Stimulated activated CD4-positive, alpha-beta T cell treated with anti-CD3 and anti-CD28 coated beads, Interleukin-1b, Interleukin-23, amount 100 ng/mL, for 48 hours (primary cell): Measurements from ENCODE around the gene MYBBP1A.
"Not testable (repeated sequence)": the region's sequence is repeated elsewhere in the genome, so short reads cannot be mapped to it uniquely, and the experiment has no call there.

Experiments
- DNase-seq: peaks from one replicate; pipeline ENCODE4 v3.0.0-alpha.2; 2020

Gene MYBBP1A, protein sequence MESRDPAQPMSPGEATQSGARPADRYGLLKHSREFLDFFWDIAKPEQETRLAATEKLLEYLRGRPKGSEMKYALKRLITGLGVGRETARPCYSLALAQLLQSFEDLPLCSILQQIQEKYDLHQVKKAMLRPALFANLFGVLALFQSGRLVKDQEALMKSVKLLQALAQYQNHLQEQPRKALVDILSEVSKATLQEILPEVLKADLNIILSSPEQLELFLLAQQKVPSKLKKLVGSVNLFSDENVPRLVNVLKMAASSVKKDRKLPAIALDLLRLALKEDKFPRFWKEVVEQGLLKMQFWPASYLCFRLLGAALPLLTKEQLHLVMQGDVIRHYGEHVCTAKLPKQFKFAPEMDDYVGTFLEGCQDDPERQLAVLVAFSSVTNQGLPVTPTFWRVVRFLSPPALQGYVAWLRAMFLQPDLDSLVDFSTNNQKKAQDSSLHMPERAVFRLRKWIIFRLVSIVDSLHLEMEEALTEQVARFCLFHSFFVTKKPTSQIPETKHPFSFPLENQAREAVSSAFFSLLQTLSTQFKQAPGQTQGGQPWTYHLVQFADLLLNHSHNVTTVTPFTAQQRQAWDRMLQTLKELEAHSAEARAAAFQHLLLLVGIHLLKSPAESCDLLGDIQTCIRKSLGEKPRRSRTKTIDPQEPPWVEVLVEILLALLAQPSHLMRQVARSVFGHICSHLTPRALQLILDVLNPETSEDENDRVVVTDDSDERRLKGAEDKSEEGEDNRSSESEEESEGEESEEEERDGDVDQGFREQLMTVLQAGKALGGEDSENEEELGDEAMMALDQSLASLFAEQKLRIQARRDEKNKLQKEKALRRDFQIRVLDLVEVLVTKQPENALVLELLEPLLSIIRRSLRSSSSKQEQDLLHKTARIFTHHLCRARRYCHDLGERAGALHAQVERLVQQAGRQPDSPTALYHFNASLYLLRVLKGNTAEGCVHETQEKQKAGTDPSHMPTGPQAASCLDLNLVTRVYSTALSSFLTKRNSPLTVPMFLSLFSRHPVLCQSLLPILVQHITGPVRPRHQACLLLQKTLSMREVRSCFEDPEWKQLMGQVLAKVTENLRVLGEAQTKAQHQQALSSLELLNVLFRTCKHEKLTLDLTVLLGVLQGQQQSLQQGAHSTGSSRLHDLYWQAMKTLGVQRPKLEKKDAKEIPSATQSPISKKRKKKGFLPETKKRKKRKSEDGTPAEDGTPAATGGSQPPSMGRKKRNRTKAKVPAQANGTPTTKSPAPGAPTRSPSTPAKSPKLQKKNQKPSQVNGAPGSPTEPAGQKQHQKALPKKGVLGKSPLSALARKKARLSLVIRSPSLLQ (N-terminal part only)

DNA sequence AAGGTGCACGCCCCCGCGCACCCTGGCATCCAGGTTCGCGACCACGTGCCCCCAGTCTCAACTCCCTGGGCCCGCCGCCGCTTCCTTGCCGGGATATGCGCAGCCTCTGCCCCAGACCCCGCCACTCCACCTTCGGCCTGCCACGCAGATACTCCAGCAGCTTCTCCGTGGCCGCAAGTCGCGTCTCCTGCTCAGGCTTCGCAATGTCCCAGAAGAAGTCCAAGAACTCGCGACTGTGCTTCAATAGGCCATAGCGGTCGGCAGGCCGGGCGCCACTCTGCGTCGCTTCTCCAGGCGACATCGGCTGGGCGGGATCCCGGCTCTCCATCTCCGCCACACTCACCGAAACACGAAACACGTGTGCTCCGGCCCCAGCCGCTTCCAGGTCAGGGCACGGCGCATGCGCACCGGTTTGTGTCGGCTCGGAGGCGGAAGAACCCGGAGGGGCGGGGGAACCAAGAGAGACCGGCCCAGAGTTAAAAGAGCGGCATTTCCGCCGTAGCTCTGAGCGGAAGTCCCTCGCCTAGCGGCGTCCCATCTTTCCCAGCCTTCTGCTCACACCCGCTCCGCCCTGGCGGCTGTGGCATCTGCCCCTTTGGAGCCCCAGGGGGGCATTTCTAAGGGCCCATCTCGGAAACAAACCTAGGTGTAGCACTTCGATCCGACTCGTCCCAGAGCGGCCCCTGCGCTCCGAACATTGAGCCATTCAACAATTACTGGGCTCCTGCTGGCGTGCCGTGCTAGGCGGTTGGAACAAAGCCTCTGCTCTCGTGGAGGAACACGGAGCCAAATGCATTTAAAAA is at the start of gene MYBBP1A:
Gene MYBBP1A (minus strand): TSS at position 388 of the 803 bp plus-strand sequence. CDS start 60 bp downstream, at position 328.
- peak; percentile 97 for DNase-seq

DNA sequence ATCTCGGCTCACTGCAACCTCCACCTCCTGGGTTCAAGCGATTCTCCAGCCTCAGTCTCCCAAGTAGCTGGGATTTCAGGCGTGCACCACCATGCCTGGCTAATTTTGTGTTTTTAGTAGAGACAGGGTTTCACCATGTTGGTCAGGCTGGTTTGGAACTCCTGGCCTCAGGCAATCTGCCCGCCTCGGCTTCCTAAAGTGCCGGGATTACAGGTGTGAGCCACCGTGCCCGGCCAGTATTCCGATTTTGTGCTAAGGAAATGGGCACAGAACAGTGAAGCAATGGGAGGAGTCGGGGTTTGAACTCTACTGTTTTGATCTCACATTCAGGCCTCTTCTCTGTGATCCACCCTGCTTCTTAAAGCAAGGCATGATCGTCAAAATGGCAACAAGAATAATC is 49.6 kb upstream of the MYBBP1A start:
- DNase-seq, result not testable (repeated sequence)

DNA sequence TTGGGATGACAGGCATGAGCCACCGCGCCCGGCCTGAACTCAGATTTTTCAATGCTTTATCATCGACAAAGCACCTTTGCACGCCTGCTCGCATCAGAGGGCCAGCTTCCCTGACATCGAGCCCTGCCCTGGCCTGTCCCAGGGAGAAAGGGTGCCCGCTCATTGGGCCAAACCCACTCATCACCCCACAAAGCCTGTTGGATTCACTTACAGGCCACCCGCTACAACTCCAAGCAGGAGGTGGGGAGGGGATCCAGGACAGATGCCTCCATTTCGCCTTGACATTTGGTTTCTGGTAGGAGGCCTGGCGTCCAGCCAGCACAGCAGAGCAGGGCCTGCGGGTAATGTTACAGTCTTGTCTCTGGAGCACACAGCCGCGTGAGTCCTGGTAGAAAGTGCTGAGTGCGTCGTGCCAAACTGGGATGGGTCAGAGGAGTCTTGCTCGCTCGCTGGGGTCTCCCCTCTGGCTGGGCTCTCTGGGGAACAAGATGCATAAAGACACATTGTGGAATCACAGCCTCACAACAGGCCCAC is 49.0 kb upstream of the MYBBP1A start:
- DNase-seq, result no peak

DNA sequence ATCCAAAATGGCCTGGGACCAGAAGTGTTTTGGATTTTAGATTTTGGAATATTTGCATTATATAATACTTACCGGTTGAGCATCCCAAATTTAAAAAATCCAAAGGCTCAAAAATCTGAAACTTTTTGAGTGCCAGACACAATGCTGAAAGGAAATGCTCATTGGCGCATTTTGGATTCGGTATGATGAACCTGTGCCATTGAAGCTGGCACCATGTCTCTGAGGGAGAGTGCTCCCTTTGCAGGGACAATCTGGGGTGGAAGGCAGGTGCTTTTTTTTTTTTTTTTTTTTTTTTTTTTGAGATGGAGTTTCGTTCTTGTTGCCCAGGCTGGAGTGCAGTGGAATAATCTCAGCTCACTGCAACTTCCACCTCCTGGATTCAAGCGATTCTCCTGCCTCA is 46.9 kb upstream of the MYBBP1A start:
- DNase-seq, result no peak

DNA sequence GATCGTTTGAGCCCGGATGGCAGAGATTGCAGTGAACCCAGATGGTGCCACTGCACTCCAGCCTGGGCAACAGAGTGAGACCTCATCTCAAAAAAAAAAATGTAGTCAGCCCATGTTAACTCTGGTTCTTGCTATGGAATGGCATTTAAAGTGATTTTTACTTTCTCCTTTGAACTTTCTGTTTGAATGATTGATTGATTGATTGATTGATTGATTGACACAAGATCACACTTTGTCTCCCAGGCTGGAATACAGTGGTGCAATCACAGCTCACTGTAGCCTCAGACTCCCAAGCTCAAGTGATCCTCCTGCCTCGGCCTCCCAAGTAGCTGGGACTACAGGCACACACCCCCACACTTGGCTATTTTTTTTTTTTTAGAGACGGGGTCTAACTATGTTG is 46.1 kb upstream of the MYBBP1A start:
- DNase-seq, result no peak

DNA sequence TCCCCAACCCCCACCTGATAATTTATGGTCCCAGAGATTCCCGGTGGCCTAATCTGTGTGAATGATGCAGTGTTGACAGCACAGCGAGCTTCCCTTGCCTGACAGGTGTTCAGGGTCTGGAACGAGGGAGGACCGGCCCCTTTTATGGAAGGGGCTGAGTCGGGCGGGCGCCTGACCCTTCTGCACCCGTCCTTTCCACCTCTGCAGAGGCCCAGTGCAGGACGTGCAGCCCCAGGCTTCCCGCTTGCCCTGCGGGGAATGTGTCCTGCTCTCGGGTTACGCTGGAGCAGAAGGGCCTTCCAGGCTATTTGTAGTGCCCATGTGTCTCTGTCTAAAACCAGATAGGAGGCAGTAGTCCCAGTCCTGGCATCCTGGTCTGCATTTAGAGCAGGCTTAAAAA is 45.4 kb upstream of the MYBBP1A start:
- no peak for DNase-seq

DNA sequence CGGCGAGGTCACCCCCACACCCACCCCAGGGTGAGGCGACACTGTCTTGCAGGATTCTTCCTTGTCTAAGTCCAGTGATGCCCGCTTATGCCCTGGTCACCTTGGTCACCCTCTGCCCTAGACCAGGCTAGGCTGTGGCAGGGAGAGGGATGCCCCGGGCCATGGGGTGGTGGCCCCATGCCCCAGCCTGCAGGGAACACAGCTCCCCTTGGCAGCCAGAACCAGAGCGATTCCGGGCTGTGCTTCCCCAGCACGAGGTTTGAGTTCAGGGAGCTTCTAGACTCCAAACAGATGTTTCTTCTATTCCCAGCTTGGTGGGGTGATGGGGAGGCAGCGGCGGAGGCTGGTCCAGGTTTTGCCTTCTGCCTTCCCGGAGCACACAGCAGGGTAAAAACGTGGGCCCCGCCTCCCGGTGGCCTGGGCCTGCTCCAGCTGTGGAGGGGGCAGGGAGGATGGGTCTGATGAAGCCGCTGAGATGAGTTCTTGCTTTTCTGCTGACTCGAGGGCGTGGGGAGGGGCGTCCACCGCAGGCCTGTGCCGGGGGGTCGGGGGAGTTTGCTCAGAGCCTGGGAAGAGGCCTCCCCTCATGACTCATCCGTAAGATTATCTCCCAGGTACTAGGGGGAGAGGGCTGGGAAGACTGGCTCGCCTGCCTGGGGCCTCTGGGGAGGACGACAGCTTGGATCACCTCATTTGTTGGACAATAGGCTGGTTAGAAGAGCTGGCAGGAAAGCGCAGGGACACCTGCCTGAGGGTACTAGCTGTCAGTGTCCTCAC is 44.5 kb upstream of the MYBBP1A start:
- DNase-seq, result no peak

DNA sequence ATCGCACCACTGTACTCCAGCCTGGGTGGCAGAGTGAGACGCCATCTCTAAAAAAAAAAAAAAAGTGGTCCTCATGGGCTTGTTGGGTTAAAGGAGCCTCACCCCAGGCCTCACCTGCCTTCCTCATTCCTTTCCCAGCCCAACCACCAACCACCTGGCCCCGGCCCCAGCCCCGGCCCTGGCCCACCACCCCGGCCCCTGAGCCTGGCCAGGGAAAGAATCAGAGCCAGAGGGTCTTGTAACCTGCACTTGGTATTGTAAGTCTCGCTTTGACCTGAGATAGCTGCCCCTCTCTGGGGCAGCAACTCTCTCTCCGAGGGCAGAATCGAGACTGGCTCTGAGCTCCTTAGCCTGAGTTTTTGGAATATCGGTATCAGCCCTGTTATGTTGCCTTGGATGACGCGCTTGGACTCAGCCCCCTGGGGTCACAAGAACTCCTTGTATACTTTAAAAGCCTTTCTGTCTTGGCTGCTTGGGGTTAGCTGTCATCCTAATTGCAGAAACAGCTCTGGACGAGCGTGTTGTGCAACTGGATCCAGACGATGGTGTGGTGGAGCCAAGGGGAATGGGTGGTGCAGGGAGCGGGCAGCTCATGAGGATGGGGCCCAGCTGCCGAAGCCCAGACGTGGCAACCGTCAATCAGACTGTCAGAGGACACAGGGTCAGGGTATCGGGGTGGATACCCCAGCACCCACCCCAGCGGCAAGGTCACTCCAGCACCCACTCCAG is 43.8 kb upstream of the MYBBP1A start:
- DNase-seq, result no peak

DNA sequence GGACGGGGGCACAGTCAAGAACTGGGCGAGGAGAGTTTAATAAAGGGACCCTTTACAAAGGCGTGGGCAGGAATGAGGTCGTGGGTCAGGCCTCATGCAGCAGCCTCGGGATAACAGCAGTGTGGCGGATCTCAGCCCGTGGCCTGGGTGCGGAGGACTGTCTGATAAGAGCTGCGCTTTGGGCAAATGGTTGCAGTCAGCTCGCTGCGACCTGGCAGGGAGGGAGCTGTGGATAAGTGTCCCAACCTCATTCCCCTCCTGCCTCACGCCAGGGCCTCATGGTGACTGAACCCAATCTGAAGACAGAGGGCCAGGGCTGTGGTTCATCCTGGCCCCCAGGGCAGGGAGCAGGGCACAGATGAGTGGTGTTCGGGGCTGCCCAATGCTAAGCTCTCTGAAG is 42.8 kb upstream of the MYBBP1A start:
- DNase-seq, result no peak

DNA sequence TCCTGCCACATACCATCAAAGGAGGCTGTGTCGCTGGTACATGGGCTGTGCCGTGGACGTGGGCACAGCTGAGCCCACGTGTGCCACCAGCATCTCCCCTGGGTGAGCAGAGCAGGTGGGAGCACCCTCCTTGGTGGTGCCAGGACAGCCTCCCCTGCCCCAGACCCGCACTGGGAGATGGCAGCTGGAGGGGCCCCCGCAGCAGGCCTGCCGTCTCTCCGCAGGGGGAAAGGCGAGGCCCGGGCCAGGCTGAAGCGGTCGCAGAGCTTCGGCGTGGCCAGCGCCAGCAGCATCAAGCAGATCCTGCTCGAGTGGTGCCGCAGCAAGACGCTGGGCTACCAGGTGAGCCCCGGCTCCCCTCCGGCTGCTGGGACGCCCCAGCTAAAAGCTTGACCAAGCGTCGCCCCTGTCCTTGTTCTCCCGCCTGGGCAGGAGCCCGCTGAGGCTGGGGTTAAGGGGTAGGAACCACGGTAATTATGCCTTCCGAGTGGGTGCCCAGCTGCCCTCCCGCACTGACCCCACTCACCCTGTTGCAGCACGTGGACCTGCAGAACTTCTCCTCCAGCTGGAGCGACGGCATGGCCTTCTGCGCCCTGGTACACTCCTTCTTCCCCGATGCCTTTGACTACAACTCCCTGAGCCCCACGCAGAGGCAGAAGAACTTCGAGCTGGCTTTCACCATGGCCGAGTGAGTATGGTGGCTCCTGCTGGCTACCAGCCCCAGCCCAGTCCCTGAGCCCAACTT is 41.6 kb upstream of the MYBBP1A start:
- DNase-seq, result no peak

DNA sequence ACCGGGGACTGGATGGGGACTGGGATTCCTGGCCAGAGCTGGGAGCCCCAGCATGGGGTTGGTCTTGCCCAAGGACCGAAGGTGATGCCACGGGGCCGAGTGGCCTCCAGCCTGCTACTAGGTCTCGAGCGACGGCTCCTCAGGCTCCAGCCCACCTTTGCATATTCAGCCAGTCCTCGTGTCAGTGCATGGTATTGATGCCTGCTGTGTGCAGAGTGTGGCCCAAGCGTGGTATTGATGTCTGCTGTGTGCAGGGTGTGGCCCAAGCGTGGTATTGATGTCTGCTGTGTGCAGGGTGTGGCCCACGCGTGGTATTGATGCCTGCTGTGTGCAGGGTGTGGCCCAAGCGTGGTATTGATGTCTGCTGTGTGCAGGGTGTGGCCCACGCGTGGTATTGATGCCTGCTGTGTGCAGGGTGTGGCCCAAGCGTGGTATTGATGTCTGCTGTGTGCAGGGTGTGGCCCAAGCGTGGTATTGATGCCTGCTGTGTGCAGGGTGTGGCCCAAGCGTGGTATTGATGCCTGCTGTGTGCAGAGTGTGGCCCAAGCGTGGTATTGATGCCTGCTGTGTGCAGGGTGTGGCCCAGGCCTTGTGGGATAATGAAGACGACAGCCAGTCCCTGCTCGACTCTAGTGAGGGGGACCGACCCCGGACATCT is 40.6 kb upstream of the MYBBP1A start:
- not testable (repeated sequence) for DNase-seq

DNA sequence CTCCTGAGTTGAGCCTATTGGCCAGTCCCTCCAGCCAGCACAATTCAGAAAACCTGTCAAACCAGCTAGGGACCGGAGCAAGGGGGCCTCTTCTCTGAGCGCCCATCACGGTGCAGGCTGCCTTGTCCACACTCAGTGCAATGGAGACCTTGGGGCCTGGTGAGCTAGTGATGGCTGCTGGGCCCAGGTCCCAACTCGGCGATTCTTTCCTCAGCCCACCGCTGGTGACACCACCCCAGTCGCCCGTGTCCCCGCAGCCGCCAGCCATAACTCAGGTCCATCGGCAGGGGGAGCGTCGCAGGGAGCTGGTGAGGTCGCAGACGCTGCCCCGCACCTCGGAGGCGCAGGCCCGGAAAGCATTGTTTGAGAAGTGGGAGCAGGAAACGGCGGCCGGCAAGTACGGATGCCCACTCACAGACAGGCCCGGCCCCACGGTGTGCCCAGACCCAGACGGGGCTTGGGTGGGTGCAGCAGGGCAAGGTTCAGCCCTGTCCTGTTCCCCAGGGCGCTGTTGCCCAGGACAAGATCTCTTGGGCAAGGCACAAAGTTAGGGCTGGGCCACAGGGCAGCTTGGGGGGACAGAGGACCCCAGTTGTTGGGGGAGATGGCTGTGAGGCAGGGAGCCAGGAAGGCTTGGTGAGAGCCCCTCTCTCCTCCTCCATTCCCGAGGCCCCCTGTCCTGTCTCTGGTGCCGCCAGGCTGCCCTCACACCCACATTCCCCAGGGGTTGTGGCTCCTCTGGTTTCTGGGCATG is 39.9 kb upstream of the MYBBP1A start:
- peak; percentile 44 for DNase-seq

DNA sequence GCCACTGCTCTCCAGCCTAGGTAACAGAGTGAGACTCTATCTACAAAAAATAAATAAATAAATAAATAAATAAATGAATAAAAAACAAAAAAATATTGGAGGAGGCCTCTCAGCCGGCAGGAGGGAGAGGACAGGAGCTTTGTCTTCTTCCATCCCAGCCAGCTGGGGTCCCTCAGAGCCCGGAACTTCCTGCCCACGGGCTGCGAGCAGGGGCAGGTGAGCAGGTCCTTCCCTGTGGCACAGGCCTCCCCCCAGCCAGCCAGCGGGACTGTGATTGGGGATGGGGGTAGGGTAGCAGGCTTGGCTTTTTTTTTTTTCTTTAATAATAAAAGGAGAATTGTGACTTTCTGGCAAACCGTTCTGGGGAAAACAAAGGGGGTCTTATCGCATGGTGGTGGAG is 39.2 kb upstream of the MYBBP1A start:
- no peak for DNase-seq

DNA sequence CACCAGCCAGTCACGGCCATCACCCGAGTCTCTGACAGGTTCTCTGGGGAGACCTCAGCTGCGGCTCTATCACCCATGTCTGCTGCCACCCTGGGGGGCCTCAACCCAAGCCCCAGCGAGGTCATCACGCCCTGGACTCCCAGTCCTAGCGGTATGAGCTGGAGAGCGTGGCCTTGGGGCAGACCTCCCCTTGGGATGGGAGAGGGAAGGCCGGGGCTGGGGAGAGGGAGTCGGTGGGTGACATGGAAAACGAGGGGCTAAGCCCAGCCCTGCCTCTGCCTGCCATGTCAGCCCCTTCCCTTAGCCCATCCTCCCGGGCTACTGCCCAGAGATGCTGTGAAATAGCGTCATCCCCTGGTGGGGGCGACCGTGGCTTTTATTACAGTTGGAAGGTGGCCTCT is 37.8 kb upstream of the MYBBP1A start:
- no peak for DNase-seq

DNA sequence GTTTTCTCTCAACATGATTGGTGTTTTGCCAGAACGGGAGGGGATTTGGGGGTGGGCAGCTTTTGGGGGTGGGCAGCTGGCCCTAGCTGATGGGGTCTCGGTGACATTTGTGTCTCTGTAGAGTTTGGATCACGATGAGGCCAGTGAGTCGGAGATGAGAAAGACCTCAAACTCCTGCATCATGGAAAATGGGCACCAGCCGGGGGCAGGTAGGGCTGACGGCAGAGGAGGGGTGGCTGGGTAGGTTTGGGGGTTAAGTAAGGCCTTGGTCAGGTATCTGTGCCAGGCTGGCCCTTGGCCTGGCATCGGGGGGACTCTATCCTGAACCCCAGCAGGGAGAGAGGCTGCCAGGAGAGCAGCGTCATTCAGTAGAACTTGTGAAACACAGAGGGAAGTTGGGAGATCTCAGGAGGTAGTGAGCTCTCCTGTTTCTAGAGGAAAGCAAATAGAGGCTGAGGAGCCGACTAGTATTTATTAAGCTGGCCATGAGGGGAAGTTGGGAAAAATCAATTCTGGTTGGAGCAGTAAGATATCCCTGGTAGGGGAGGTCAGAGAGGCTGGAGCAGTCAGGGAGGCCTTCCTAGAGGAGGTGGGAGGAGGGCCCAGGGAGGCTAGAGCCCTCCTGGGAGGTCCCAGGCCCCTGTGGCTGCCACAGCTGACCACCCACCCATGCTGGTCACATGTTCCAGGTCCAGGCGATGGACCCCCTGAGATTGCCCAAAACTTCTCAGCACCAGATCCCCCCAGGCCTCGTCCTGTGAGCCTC is 37.2 kb upstream of the MYBBP1A start:
- no peak for DNase-seq

DNA sequence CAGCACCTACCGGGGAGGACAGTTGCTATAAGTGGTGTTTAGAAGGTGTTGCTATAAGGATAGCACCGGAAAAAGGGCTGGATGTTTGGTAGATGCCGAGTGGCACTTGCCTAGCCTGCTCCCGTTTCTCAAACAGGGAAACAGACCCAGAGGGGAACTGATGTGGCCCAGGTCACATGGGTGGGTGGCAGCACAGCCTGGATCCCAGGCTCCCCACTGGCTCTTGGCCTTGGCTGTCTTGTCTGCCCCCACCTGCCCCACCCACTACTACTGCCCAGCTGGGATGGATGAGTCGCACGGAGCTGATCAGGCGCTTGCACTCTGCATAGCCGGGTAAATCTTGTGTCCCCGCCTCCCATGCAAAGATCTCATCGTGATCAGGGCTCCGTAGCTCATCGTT is 36.3 kb upstream of the MYBBP1A start:
- no peak for DNase-seq

DNA sequence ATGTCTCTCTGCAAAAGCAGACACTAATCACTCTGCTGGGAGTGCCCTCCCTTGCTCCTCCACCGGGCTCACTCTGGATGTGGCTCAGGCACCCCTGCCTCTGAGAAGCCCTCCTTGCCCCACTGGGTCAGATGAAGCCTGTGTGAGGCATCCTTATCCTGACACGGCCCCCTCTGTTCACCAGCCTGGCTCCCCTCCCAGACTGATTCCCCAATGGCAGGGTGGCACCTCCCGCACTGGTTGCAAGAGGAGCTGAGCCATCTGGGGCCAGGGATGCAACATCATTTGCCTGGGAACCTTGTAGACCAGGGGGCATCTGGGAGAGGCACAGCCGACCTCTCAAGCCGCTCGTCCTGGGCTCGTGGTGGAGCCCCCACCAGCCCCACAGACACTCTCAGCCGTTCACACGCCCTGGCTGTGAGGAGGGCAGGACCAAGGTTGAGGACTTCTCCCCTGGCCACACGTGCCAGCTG is 35.8 kb upstream of the MYBBP1A start:
- DNase-seq, result no peak
